ENCODE data around the gene KRTAP5-7. TPM values are rescaled to one million over a fixed set of nuclear protein-coding genes. Genes with fewer than 3 reads are reported as not detected.

KRTAP5-7 gene
- total RNA-seq, 1 donor from 2014 or later = not detected

- no peak for DNase-seq (ENCODE audit: low read depth)
- Histone ChIP-seq H4K20me1 (ENCODE audit: insufficient read depth, low read length) (no peaks in the 10 kb centered on the region), H3K79me2 (ENCODE audit: insufficient read depth, low read length) (no peaks in the 10 kb centered on the region), H3K36me3 (ENCODE audit: insufficient read depth, low read length) (no peaks in the 10 kb centered on the region), H3K4me3 (ENCODE audit: insufficient read depth, low read depth, low read length) (no peak overlapping the region), H3K27ac (ENCODE audit: low read depth, low read length) (no peak overlapping the region), H3K4me1 (ENCODE audit: insufficient read depth, low read length) (no peaks in the 10 kb centered on the region), H3K27me3 (ENCODE audit: insufficient read depth, low read length) (no peaks in the 10 kb centered on the region), H3K9ac (ENCODE audit: low read length) (no peak overlapping the region), H3K4me2 (ENCODE audit: low read length) (no peak overlapping the region), H2AFZ (ENCODE audit: low read depth, low read length) (no peak overlapping the region), H3K9me3 (ENCODE audit: insufficient read depth, low read depth, low read length) (no peaks in the 10 kb centered on the region)
- Mint-ChIP-seq H3K27ac (ENCODE audit: unreplicated experiment) (no peak overlapping the region), H3K9me3 (ENCODE audit: unreplicated experiment) (peaks cover 7% of the 10 kb centered on the region), H3K4me3 (ENCODE audit: unreplicated experiment) (no peak overlapping the region), H3K27me3 (ENCODE audit: low read depth, unreplicated experiment) (peaks cover 26% of the 10 kb centered on the region), H3K4me1 (ENCODE audit: low read depth, unreplicated experiment) (peaks cover 8% of the 10 kb centered on the region), H3K36me3 (ENCODE audit: low read depth, unreplicated experiment) (peaks cover 5% of the 10 kb centered on the region)
- TF ChIP-seq CTCF (IDR thresholded peaks at IDR 0.05; ENCODE audit: insufficient read depth, low read depth, low read length) = no peak
- TF ChIP-seq EZH2 (IDR thresholded peaks at IDR 0.05; ENCODE audit: insufficient read depth, low read length) = no peak
- FAIRE-seq = no peak
Measured at GRCh38 chr11:71542382-71542781, 15.3 kb downstream of the KRTAP5-7 start.

GRCh38 chr11:71542879-71543777 lies 16.1 kb downstream of the KRTAP5-7 start:
- Mint-ChIP-seq H3K27me3 (ENCODE audit: low read depth, unreplicated experiment) (peaks cover 31% of the 10 kb centered on the region), H3K27ac (ENCODE audit: unreplicated experiment) (no peak overlapping the region), H3K4me1 (ENCODE audit: low read depth, unreplicated experiment) (peaks cover 8% of the 10 kb centered on the region), H3K4me3 (ENCODE audit: unreplicated experiment) (no peak overlapping the region), H3K9me3 (ENCODE audit: unreplicated experiment) (peaks cover 7% of the 10 kb centered on the region), H3K36me3 (ENCODE audit: low read depth, unreplicated experiment) (peaks cover 6% of the 10 kb centered on the region)
- no peaks in the 10 kb centered on the region for H4K20me1 ChIP-seq (ENCODE audit: insufficient read depth, low read length)
- DNase-seq (ENCODE audit: low read depth) = no peak
- H3K36me3 ChIP-seq (ENCODE audit: insufficient read depth, low read length) = no peaks in the 10 kb centered on the region
- H3K4me1 ChIP-seq (ENCODE audit: insufficient read depth, low read length) = no peaks in the 10 kb centered on the region
- no peaks in the 10 kb centered on the region for H3K27me3 ChIP-seq (ENCODE audit: insufficient read depth, low read length)
- no peak overlapping the region for H2AFZ ChIP-seq (ENCODE audit: low read depth, low read length)
- no peak for TF ChIP-seq EZH2 (IDR thresholded peaks at IDR 0.05; ENCODE audit: insufficient read depth, low read length)
- no peak overlapping the region for H3K27ac ChIP-seq (ENCODE audit: low read depth, low read length)
- no peak for FAIRE-seq
- H3K9me3 ChIP-seq (ENCODE audit: insufficient read depth, low read depth, low read length) = no peaks in the 10 kb centered on the region
- no peak overlapping the region for H3K9ac ChIP-seq (ENCODE audit: low read length)
- no peaks in the 10 kb centered on the region for H3K79me2 ChIP-seq (ENCODE audit: insufficient read depth, low read length)
- no peak overlapping the region for H3K4me3 ChIP-seq (ENCODE audit: insufficient read depth, low read depth, low read length)
- no peak overlapping the region for H3K4me2 ChIP-seq (ENCODE audit: low read length)

- TF ChIP-seq CTCF (IDR thresholded peaks at IDR 0.05; ENCODE audit: insufficient read depth, low read depth, low read length) = no peak
- no peak for TF ChIP-seq EZH2 (IDR thresholded peaks at IDR 0.05; ENCODE audit: insufficient read depth, low read length)
- Histone ChIP-seq H3K4me1 (ENCODE audit: insufficient read depth, low read length) (no peaks in the 10 kb centered on the region), H3K27me3 (ENCODE audit: insufficient read depth, low read length) (no peaks in the 10 kb centered on the region), H3K4me3 (ENCODE audit: insufficient read depth, low read depth, low read length) (no peak overlapping the region), H3K9me3 (ENCODE audit: insufficient read depth, low read depth, low read length) (no peaks in the 10 kb centered on the region), H3K36me3 (ENCODE audit: insufficient read depth, low read length) (no peaks in the 10 kb centered on the region), H3K79me2 (ENCODE audit: insufficient read depth, low read length) (no peaks in the 10 kb centered on the region), H3K4me2 (ENCODE audit: low read length) (no peak overlapping the region), H3K27ac (ENCODE audit: low read depth, low read length) (no peak overlapping the region), H4K20me1 (ENCODE audit: insufficient read depth, low read length) (no peaks in the 10 kb centered on the region), H3K9ac (ENCODE audit: low read length) (no peak overlapping the region), H2AFZ (ENCODE audit: low read depth, low read length) (no peak overlapping the region)
- Mint-ChIP-seq H3K27me3 (ENCODE audit: low read depth, unreplicated experiment) (peaks cover 37% of the 10 kb centered on the region), H3K36me3 (ENCODE audit: low read depth, unreplicated experiment) (peaks cover 7% of the 10 kb centered on the region), H3K4me1 (ENCODE audit: low read depth, unreplicated experiment) (peaks cover 7% of the 10 kb centered on the region), H3K27ac (ENCODE audit: unreplicated experiment) (no peak overlapping the region), H3K4me3 (ENCODE audit: unreplicated experiment) (no peak overlapping the region), H3K9me3 (ENCODE audit: unreplicated experiment) (peaks cover 7% of the 10 kb centered on the region)
- FAIRE-seq (no peak), DNase-seq (ENCODE audit: low read depth) (no peak)
Measured at GRCh38 chr11:71543866-71544265, 16.8 kb downstream of the KRTAP5-7 start.
